ENCODE measurements around the gene E2F2.

The E2F2 gene, protein sequence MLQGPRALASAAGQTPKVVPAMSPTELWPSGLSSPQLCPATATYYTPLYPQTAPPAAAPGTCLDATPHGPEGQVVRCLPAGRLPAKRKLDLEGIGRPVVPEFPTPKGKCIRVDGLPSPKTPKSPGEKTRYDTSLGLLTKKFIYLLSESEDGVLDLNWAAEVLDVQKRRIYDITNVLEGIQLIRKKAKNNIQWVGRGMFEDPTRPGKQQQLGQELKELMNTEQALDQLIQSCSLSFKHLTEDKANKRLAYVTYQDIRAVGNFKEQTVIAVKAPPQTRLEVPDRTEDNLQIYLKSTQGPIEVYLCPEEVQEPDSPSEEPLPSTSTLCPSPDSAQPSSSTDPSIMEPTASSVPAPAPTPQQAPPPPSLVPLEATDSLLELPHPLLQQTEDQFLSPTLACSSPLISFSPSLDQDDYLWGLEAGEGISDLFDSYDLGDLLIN

GRCh38 chr1:23530747-23531561 lies at the start of gene E2F2:
TSS of gene E2F2 (minus strand) at chr1:23531233. CDS start at chr1:23530793, 440 bp downstream.
- DNase-seq (ENCODE audit: low read depth in 2 of 2) = peak; percentile 56 to 69

- DNase-seq (ENCODE audit: low read depth in 2 of 2) = no peak
Measured at GRCh38 chr1:23578997-23579363, 47.9 kb upstream of the E2F2 start.

DNA sequence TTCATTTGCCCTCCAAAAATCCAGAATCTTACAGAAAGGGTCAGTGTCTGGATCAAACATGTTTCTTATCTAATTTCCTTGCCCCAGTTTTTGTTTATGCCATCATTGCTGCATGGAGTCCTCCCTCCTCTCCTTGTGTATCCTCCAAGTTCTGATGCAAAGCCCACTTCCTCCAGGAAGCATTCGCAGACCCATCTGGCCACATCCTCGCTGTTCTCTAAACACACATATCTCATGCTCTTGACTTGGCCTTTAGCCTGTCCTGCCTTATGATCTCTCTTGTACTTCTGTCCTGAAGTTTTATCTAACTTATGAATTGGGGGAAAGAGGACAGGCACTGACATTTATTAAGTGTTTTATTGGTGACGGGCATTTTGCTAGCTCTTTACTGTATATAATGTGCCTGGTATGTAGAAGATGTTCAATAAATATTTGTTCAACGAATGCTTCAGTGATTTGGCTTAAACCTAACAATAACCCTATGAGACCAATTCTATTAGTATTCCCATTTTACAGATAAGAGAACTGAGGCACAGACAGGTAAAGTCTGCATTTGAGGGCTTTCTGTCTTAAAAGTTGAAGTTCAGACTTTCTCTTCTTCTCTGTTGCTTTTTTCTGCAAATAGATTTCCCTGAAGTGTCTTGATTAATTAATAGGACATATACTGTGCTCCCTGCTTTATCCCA lies 47.4 kb upstream of the E2F2 start:
- no peak for DNase-seq (ENCODE audit: low read depth in 2 of 2)

DNA sequence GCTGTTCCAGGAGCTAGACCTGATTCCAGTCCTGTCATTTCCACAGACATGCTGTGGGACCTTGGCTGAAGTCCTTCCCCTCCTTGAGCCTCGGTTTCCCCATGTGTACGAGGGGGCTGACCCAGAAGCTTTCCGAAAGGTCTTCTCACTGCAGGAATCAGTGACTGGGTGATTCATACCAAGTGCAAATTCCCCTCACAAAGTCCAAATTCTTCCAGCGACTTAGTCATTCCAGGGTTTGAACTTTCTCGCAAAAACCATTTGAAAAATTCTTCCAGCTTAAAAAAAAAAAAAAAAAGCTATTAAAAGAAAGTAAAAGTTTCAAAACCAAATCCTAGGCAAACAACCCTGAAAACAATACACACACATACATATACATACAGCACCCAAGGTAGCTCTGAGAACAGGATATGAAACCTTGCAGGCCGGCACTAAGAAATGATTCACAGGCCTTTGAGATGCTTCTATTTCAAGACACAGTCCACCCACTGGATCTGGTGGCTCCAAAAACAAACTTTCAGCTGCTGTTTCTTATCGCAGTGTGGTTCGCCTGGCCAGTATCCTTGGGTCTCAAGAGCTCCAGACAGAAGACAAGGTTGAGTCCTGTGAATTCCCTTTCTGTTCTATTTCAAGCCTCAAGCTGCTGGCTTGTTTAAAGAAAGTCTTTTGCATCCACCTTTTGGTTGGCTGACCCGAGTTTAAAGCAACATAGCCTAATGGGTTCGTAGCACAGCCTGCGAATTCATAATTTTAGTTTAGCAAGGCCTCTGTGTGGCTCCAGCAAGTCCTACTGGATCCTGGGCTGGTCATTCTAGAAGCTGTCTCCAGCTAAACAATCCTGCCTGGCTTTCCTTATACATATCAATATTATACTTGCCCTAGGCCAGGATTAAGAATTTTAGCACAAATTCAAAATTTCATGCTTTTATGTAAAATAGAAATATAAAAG lies 46.3 kb upstream of the E2F2 start:
- DNase-seq (ENCODE audit: low read depth in 2 of 2) = no peak

DNA sequence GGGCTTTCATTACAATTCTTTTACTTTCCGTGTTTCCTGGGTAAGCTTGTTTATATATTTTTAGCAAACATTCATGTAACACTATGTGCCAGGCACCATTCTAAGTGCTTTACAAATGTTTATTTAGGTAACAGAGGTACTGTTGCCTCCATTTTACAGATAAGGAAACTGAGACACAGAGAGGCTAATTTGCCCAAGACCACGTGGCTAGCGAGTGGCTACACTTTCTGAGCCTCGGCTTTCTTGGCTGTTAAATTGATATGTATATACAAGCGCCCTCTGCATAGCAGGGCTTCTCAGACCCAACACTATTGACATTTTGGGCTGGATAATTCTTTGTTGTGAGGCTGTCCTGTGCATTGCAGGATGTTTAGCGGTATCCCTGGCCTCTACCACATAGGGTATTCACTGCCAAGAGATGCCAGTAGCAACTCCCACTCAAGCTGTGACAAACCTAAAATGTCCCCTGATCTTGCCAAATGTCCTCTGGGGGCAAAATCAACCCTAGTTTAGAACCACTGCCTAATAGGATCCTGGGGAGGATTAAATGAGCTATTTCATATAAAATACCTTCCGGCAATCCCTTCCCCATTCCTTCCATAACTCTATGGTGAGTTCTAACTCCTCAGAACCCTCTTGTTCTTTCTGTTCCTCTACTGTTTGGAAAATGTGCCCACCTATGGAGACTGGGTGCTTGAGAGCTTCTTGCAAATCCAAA lies 45.5 kb upstream of the E2F2 start:
- DNase-seq (ENCODE audit: low read depth in 2 of 2) = no peak

- no peak for DNase-seq (ENCODE audit: low read depth in 2 of 2)
Measured at GRCh38 chr1:23575226-23575810, 44.3 kb upstream of the E2F2 start.

GRCh38 chr1:23574265-23574754 lies 43.3 kb upstream of the E2F2 start:
- no peak for DNase-seq (ENCODE audit: low read depth in 2 of 2)

- no peak for DNase-seq (ENCODE audit: low read depth in 2 of 2)
Measured at GRCh38 chr1:23573574-23574182, 42.6 kb upstream of the E2F2 start.

GRCh38 chr1:23571465-23571864 lies 40.4 kb upstream of the E2F2 start:
- DNase-seq (ENCODE audit: low read depth in 2 of 2) = no peak

GRCh38 chr1:23570001-23570691 lies 39.1 kb upstream of the E2F2 start:
- no peak for DNase-seq (ENCODE audit: low read depth in 2 of 2)

DNA sequence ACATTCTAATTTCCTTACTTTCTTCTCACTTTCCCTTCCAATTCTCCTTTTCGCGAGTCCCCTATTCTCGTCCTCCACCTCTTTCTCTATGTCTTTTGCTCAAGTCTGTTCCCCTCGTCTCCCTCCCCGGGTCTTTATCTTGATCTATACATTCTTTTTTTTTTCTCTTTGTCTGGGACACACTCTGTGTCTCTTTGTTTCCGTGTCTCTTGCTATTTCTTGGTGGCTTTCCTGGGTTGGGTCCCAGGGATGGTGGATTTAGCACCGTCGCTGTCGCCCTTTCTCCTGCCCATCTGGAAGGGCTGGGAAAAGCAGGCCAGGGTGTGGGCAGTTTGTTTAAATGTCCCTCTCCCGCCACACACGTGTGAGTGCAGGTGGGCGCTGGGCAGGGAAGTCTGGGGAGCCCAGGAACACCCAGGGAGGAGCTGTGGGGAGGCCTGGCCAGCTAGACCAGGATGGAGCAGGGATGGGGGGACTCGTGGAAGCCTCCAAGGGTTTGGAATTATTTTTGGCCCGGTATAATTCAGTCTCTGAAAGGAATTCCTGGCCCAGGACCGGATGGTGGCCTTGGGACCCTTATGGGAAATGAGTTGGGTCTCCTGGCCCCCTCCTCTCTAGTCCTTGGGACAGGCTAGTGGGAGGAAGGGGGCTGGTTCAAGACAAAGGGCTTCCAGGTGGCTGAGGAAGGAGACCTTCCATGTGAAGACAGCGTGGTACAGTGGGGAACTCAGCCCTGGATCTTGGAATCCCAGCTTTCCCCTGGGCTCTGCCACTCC lies 37.8 kb upstream of the E2F2 start:
- DNase-seq (ENCODE audit: low read depth in 2 of 2) = no peak

DNA sequence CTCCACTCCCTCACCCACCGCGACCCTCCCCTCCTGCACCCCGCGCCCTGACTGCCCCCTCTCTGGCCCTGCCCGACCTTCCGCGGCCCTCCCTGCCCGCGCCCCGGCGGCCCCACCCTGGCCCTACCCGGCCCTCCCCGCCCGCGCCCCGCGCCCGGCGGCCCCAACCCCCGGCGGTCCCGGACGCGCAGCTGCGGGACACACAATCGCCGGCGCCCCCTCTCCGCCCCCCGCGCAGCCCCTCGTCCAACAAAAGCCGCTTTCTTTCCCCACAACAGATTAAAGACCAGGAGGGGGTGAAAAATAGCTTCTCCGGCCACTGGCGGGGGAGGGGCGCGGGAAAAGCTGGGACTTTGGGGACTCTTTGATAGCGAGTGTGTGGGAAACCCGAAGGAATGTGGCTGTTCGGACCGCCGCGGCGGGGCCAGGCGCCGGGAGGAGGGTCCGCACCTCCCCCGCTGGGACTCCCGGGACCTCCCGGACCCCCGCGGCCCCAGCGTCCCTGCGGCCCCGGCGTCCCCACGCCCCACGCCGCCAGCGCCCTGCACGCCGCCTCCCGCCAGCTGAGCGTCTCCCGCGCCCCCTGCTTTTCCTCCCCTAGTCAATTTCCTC lies 37.1 kb upstream of the E2F2 start:
- DNase-seq (ENCODE audit: low read depth in 2 of 2) = no peak

GRCh38 chr1:23567629-23567995 lies 36.6 kb upstream of the E2F2 start:
- DNase-seq (ENCODE audit: low read depth in 2 of 2) = no peak

- DNase-seq (ENCODE audit: low read depth in 2 of 2) = no peak
Measured at GRCh38 chr1:23566304-23566703, 35.3 kb upstream of the E2F2 start.

- no peak for DNase-seq (ENCODE audit: low read depth in 2 of 2)
Measured at GRCh38 chr1:23565776-23566175, 34.7 kb upstream of the E2F2 start.

- no peak for DNase-seq (ENCODE audit: low read depth in 2 of 2)
Measured at GRCh38 chr1:23564529-23565122, 33.6 kb upstream of the E2F2 start.

- DNase-seq (ENCODE audit: low read depth in 2 of 2) = no peak
Measured at GRCh38 chr1:23563755-23564374, 32.8 kb upstream of the E2F2 start.

All from stimulated activated CD4-positive, alpha-beta T cell treated with anti-CD3 and anti-CD28 coated beads, Interleukin-12 subunit alpha, Interleukin-12 subunit beta, amount 100 ng/mL, for 24 hours (primary cell).